Measurements from ENCODE around the gene ACP1. TPM values are rescaled to one million over a fixed set of nuclear protein-coding genes. Genes with fewer than 3 reads are reported as not detected.

Gene ACP1
- total and polyA plus RNA-seq, 2 of the 8 experiments (the other 6 are each of a cell fraction or from before 2014, with no cell fraction given) = 115 to 155 TPM

DNA sequence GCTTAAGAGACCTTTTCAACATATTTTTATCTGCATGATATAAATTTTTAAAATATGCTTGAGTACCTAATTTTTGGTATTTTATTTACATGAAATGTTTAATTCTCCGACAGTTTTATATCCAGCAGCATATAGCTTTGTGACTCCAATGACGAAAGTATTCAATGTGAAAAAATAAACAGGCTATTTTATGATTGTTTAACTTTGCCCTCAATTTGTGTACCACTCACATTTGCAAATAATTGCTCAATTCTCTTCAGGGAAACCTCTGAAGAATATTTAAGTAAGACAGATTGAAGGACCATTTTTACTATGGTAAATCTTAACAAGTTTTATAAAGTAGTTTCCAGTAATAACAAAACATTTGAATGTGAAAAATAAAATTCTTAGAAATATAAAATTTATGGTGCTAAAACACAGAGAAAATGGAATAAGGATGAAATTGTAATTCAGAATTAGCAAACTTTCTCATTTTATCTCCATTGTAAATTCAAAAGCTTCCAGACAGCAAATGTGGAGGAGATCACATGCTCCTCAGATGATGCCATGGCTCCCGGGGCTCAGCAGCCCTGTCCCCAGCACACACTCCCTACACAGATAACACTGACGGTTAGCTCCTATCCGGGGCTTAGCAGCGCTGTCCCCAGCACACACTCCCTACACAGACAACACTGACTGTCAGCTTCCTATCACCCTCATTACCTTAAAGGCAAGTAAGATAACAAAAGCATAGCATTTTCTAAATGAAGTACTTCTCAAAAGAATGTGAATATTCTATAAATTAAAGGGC is 40.6 kb upstream of the ACP1 start:
- Histone ChIP-seq H3K4me1 (replicated peaks in 1 of 4; ENCODE audit: control insufficient read depth in 3 of 4, insufficient read depth in 4 of 4, low read length in 3 of 4) (no peaks in the 10 kb centered on the region), H3K36me3 (ENCODE audit: control insufficient read depth in 2 of 4, insufficient read depth in 4 of 4, low read length in 3 of 4) (peaks cover 0 to 3% (median 1%) of the 10 kb centered on the region in 4 experiments; a peak in 7 of 8 replicates), H3K4ac (replicated peaks; ENCODE audit: insufficient read length, low read depth, low read length) (no peak overlapping the region), H2BK12ac (ENCODE audit: low read depth, low read length) (no peak overlapping the region), H2BK5ac (ENCODE audit: low read depth, low read length) (no peak overlapping the region), H3K9me3 (ENCODE audit: insufficient read depth in 2 of 2, low read depth in 1 of 2, low read length in 1 of 2) (no peaks in the 10 kb centered on the region), H2BK15ac (ENCODE audit: low read length) (no peak overlapping the region), H2AK5ac (ENCODE audit: low read depth, low read length) (no peak overlapping the region), H3K18ac (ENCODE audit: extremely low read depth, low read length) (no peak overlapping the region), H2AFZ (ENCODE audit: low read length) (no peak overlapping the region), H4K20me1 (replicated peaks in 1 of 2; ENCODE audit: control insufficient read depth in 1 of 2, insufficient read depth in 2 of 2, low read length in 2 of 2) (no peaks in the 10 kb centered on the region), H3K9ac (replicated peaks in 1 of 4; ENCODE audit: extremely low read depth in 1 of 4, low read depth in 3 of 4, low read length in 3 of 4) (no peak overlapping the region), H2BK20ac (ENCODE audit: low read length) (no peak overlapping the region), H3K79me1 (ENCODE audit: low read depth, low read length) (no peaks in the 10 kb centered on the region), H3K4me2 (ENCODE audit: insufficient read depth in 1 of 2, low read depth in 2 of 2, low read length in 2 of 2) (no peak overlapping the region), H4K5ac (ENCODE audit: insufficient read length, low read depth, low read length) (no peak overlapping the region), H4K8ac (ENCODE audit: extremely low read depth, insufficient read depth, low read length) (no peak overlapping the region), H3K23ac (ENCODE audit: insufficient read length) (no peak overlapping the region), H2BK120ac (replicated peaks; ENCODE audit: low read depth, low read length) (no peak overlapping the region), H3K56ac (replicated peaks; ENCODE audit: insufficient read length, low read depth, low read length) (no peak overlapping the region), H3K79me2 (ENCODE audit: control insufficient read depth in 1 of 2, insufficient read depth in 2 of 2, low read length in 2 of 2) (no peaks in the 10 kb centered on the region), H3K4me3 (ENCODE audit: extremely low read depth in 1 of 4, insufficient read depth in 2 of 4, low read depth in 3 of 4, low read length in 4 of 4) (no peak overlapping the region), H3K27me3 (replicated peaks in 1 of 4; ENCODE audit: control insufficient read depth in 3 of 4, extremely low read depth in 1 of 4, insufficient read depth in 3 of 4, low read length in 3 of 4) (no peaks in the 10 kb centered on the region), H3K27ac (ENCODE audit: low read depth, low read length) (no peak overlapping the region), H3K14ac (ENCODE audit: insufficient read length) (no peak overlapping the region), H3K23me2 (ENCODE audit: low read depth, low read length) (no peaks in the 10 kb centered on the region; the same call in 1 of the 2 replicates), H4K91ac (replicated peaks; ENCODE audit: insufficient read length, low read length) (no peak overlapping the region)
- no peak for FAIRE-seq
- ChIA-PET CTCF (ENCODE audit: partially characterized antibody) (interaction anchor here (1.3 to 1.4 kb wide), 3 partner anchors 9 to 212 kb away, joined by 3 to 4 read pairs (median 4); no protein-coding TSS in a partner anchor), POLR2A (ENCODE audit: partially characterized antibody) (interaction anchor here (1.2 kb wide), 1 partner anchor 14 kb away, joined by 3 read pairs; no protein-coding TSS in a partner anchor)
- WGBS, 2 experiments (ENCODE audit: extremely low coverage in 1 of 2, insufficient coverage in 1 of 2, insufficient read length in 1 of 2, insufficient replicate concordance in 2 of 2, low coverage in 1 of 2, low lambda C conversion rate in 2 of 2, missing lambda C conversion rate in 1 of 2) = 90% methylated on average over 6 of the region's 6 CpGs; no CpG with 5 or more reads in 1 of the 2 experiments
- no peak for DNase-seq (ENCODE audit: low read depth in 1 of 2, low spot score in 2 of 2)
- TF ChIP-seq, protein P1, sequence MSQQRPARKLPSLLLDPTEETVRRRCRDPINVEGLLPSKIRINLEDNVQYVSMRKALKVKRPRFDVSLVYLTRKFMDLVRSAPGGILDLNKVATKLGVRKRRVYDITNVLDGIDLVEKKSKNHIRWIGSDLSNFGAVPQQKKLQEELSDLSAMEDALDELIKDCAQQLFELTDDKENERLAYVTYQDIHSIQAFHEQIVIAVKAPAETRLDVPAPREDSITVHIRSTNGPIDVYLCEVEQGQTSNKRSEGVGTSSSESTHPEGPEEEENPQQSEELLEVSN (IDR thresholded peaks at IDR 0.05) = no peak
- TF ChIP-seq RBBP5 (IDR thresholded peaks at IDR 0.05; ENCODE audit: borderline replicate concordance, low read depth, low read length) (no peak), FOSL1 (IDR thresholded peaks at IDR 0.05; ENCODE audit: insufficient read depth, low read depth, low read length) (no peak), YY1 (IDR thresholded peaks at IDR 0.05; ENCODE audit: low read depth, low read length) (no peak), HDAC2 (IDR thresholded peaks at IDR 0.05; ENCODE audit: borderline replicate concordance in 1 of 2, low read depth in 2 of 2, low read length in 2 of 2) (no peak), EP300 (IDR thresholded peaks at IDR 0.05; ENCODE audit: borderline replicate concordance in 1 of 2, low read depth in 2 of 2, low read length in 2 of 2) (no peak), TBP (IDR thresholded peaks at IDR 0.05; ENCODE audit: low read depth, low read length) (no peak), RXRA (IDR thresholded peaks at IDR 0.05; ENCODE audit: insufficient read depth, low read depth, low read length) (no peak)

All from H1 (cell line).